HCT116 (cell line): Measurements from ENCODE around the gene OR51E1. TPM values are rescaled to one million over a fixed set of nuclear protein-coding genes. Genes with fewer than 3 reads are reported as not detected.

Source experiments
- ATAC-seq: fragments of 200-7000 bp; cut with Tn5 transposase; 2 replicates; pipeline ENCODE4 v1.9.1; 2020; ENCODE audit warnings: mild to moderate bottlenecking, moderate library complexity
- BruUV-seq: library from RNA; stranded (reverse); fragments of 400-500 nt; replicated peaks from 2 replicates; lab custom pipeline; 2021; lab: Mats Ljungman, UMichigan
- CTCF ChIA-PET: fragments of 300-600 bp; sonication (Branson Sonifier 250); formaldehyde crosslinking; loops from one replicate; lab custom pipeline; 2021; ENCODE audit warnings: antibody characterized with exemption; lab: Charles Lee
- POLR2A ChIA-PET: fragments of 300-600, 350-600 bp; sonication (Branson Sonifier 250); formaldehyde crosslinking; loops from one replicate; lab custom pipeline; 2021; ENCODE audit warnings: antibody characterized with exemption; lab: Charles Lee
- RAD21 ChIA-PET, 2 experiments: fragments of 300-600 bp; sonication (Branson Sonifier 250); formaldehyde crosslinking; loops; one replicate each; lab custom pipeline; 2023; ENCODE audit warnings: low total read pairs in 2 of 2; ENCODE audit not compliant: uncharacterized antibody in 2 of 2, unreplicated experiment in 2 of 2, low non-redundant PET in 1 of 2; lab: Charles Lee
- DNase-seq: peaks from one replicate; pipeline ENCODE4 v3.0.0-alpha.2; 2010; ENCODE audit warnings: low read depth, low spot score
- H2AFZ ChIP-seq: fragments of 200-600 bp; shearing (Covaris generic), sonication (generic); 2 replicates; pipeline ENCODE4 v1.6.1; 2017; ENCODE audit warnings: low read depth, mixed run types, mixed read lengths, antibody characterized with exemption, low read length; ENCODE audit not compliant: poor library complexity, severe bottlenecking
- H3K27ac ChIP-seq: 2 replicates; pipeline ENCODE4 v1.5.1; 2012; ENCODE audit warnings: low read depth, low read length
- H3K27me3 ChIP-seq: fragments of 200-600 bp; sonication (generic); 2 replicates; pipeline ENCODE4 v1.6.1; 2016; ENCODE audit warnings: mixed run types, low read length, mixed read lengths; ENCODE audit not compliant: insufficient read depth
- H3K36me3 ChIP-seq, 2 experiments: fragments of 200-500 bp in 1 of 2; fragments of 200-600 bp in 1 of 2; sonication (Bioruptor generic) in 1 of 2; sonication (generic) in 1 of 2; 2 replicates each; pipeline versions ENCODE4 v1.5.1 to v1.6.1; 2014 to 2016; ENCODE audit warnings: low read length in 2 of 2, inconsistent platforms in 1 of 2, mixed read lengths in 1 of 2, mixed run types in 1 of 2; ENCODE audit not compliant: insufficient read depth in 2 of 2, control insufficient read depth in 1 of 2
- H3K4me1 ChIP-seq, 2 experiments: fragments of 200-600 bp in 1 of 2; sonication (generic) in 1 of 2; 2 replicates each; pipeline versions ENCODE4 v1.5.1 to v1.6.1; 2012 to 2017; ENCODE audit warnings: low read length in 2 of 2, inconsistent platforms in 1 of 2, mild to moderate bottlenecking in 1 of 2, mixed read lengths in 1 of 2, mixed run types in 1 of 2, moderate library complexity in 1 of 2; ENCODE audit not compliant: insufficient read depth in 2 of 2, control insufficient read depth in 1 of 2
- H3K4me2 ChIP-seq: fragments of 200-600 bp; sonication (generic); 2 replicates; pipeline ENCODE4 v1.6.1; 2017; ENCODE audit warnings: mixed run types, low read length, mixed read lengths
- H3K4me3 ChIP-seq, 2 experiments: fragments of 200-600 bp in 1 of 2; sonication (generic) in 1 of 2; replicated peaks in 1 of 2; 2 replicates each; pipeline ENCODE4 v1.5.1; 2011 to 2016; ENCODE audit warnings: low read length in 2 of 2, control low read depth in 1 of 2, low read depth in 1 of 2, mild to moderate bottlenecking in 1 of 2, mixed read lengths in 1 of 2, mixed run types in 1 of 2
- H3K79me2 ChIP-seq: fragments of 200-600 bp; sonication (generic); 2 replicates; pipeline ENCODE4 v1.6.1; 2017; ENCODE audit warnings: mild to moderate bottlenecking, mixed run types, low read length, moderate library complexity, mixed read lengths; ENCODE audit not compliant: insufficient read depth
- H3K9ac ChIP-seq: fragments of 200-600 bp; sonication (generic); 2 replicates; pipeline ENCODE4 v1.6.1; 2016; ENCODE audit warnings: low read length, mixed read lengths
- H3K9me2 ChIP-seq: fragments of 200-600 bp; sonication (generic), shearing (Covaris generic); 2 replicates; pipeline ENCODE4 v1.6.1; 2017; ENCODE audit warnings: mixed run types, mild to moderate bottlenecking, moderate library complexity; ENCODE audit not compliant: insufficient read depth
- H3K9me3 ChIP-seq, 2 experiments: fragments of 200-500 bp in 1 of 2; fragments of 200-600 bp in 1 of 2; sonication (Bioruptor generic) in 1 of 2; sonication (generic) in 1 of 2; 2 replicates each; pipeline ENCODE4 v1.6.1; 2014 to 2017; ENCODE audit warnings: low read length in 2 of 2, mixed read lengths in 2 of 2, inconsistent platforms in 1 of 2, low read depth in 1 of 2, mild to moderate bottlenecking in 1 of 2, mixed run types in 1 of 2, moderate library complexity in 1 of 2; ENCODE audit not compliant: control insufficient read depth in 1 of 2, insufficient read depth in 1 of 2
- H4K20me1 ChIP-seq: fragments of 200-600 bp; sonication (generic), shearing (Covaris generic); 2 replicates; pipeline ENCODE4 v1.6.1; 2017; ENCODE audit warnings: mixed run types, mild to moderate bottlenecking, moderate library complexity; ENCODE audit not compliant: insufficient read depth
- CBX3 ChIP-seq: IDR thresholded peaks from 2 replicates; pipeline ENCODE4 v1.6.1; 2012; ENCODE audit warnings: low read depth
- CEBPB ChIP-seq: IDR thresholded peaks from 2 replicates; pipeline ENCODE4 v1.6.1; 2012; ENCODE audit warnings: low read depth
- EGR1 ChIP-seq: IDR thresholded peaks from 2 replicates; pipeline ENCODE4 v1.6.1; 2012; ENCODE audit warnings: low read depth
- ELF1 ChIP-seq: IDR thresholded peaks from 2 replicates; pipeline ENCODE4 v1.6.1; 2012; ENCODE audit warnings: low read depth, borderline replicate concordance
- EZH2 ChIP-seq: fragments of 200-600 bp; sonication (generic); IDR thresholded peaks from 2 replicates; pipeline ENCODE4 v1.6.1; 2017; ENCODE audit warnings: antibody characterized with exemption, mixed run types
- EZH2phosphoT487 ChIP-seq: fragments of 200-600 bp; IDR thresholded peaks from 2 replicates; pipeline ENCODE4 v1.6.1; 2018; ENCODE audit warnings: antibody characterized with exemption, borderline replicate concordance
- FOSL1 ChIP-seq: IDR thresholded peaks from 2 replicates; pipeline ENCODE4 v1.6.1; 2012; ENCODE audit warnings: low read depth
- POLR2AphosphoS5 ChIP-seq: IDR thresholded peaks from 2 replicates; pipeline ENCODE4 v1.6.1; 2011; ENCODE audit warnings: mild to moderate bottlenecking, low read depth, low read length, moderate library complexity
- RAD21 ChIP-seq: IDR thresholded peaks from 2 replicates; pipeline ENCODE4 v1.6.1; 2012; ENCODE audit warnings: low read depth, mild to moderate bottlenecking
- SIN3A ChIP-seq: IDR thresholded peaks from 2 replicates; pipeline ENCODE4 v1.6.1; 2012; ENCODE audit warnings: low read depth
- SP1 ChIP-seq: IDR thresholded peaks from 2 replicates; pipeline ENCODE4 v1.6.1; 2012; ENCODE audit warnings: low read depth
- SRF ChIP-seq: IDR thresholded peaks from 2 replicates; pipeline ENCODE4 v1.6.1; 2012; ENCODE audit warnings: low read depth
- YY1 ChIP-seq: IDR thresholded peaks from 2 replicates; pipeline ENCODE4 v1.6.1; 2011; ENCODE audit warnings: low read length, low read depth, moderate library complexity, mild to moderate bottlenecking; ENCODE audit not compliant: insufficient replicate concordance; ENCODE audit errors: extremely low read depth
- ZFX ChIP-seq: fragments of 450-650 bp; IDR thresholded peaks from 2 replicates; pipeline ENCODE4 v1.6.1; 2017
- ZNF274 ChIP-seq: fragments of 200-500 bp; sonication (Bioruptor generic); IDR thresholded peaks from 2 replicates; pipeline ENCODE4 v1.6.1; 2014; ENCODE audit warnings: mild to moderate bottlenecking, low read depth, low read length, inconsistent platforms
- intact Hi-C: fragments of 100-400 bp; cut with micrococcal nuclease; formaldehyde crosslinking; loops from 2 replicates; pipeline ENCODE4 v1.10.0; 2022
- total RNA-seq: library from RNA; stranded (reverse); gene quantifications from one replicate; pipeline ENCODE4 v1.2.1, GENCODE V29; 2021; ENCODE audit not compliant: unreplicated experiment
- TF ChIP-seq, protein P1 (sequence below), 3 experiments: fragments of 200-600 bp in 1 of 3; sonication (generic) in 1 of 3; IDR thresholded peaks in 2 of 3; conservative IDR thresholded peaks in 1 of 3; 2 replicates each; pipeline ENCODE4 v1.5.1; 2012 to 2017; ENCODE audit warnings: low read depth in 2 of 3, low read length in 2 of 3, antibody characterized with exemption in 1 of 3, borderline replicate concordance in 1 of 3, control low read depth in 1 of 3, mild to moderate bottlenecking in 1 of 3, mixed read lengths in 1 of 3, mixed run types in 1 of 3, moderate library complexity in 1 of 3; ENCODE audit not compliant: insufficient read depth in 1 of 3
- TF ChIP-seq, protein P2 (sequence below): IDR thresholded peaks from 2 replicates; pipeline ENCODE4 v1.6.1; 2012
- TF ChIP-seq, protein P3 (sequence below): IDR thresholded peaks from 2 replicates; pipeline ENCODE4 v1.6.1; 2012; ENCODE audit warnings: low read depth
- TF ChIP-seq, protein P4 (sequence below): IDR thresholded peaks from 2 replicates; pipeline ENCODE4 v1.6.1; 2011; ENCODE audit warnings: mild to moderate bottlenecking, low read length, moderate library complexity; ENCODE audit not compliant: insufficient replicate concordance; ENCODE audit errors: extremely low read depth
- TF ChIP-seq, protein P5 (sequence below): IDR thresholded peaks from 2 replicates; pipeline ENCODE4 v1.6.1; 2012

The OR51E1 gene
- total RNA-seq, 1 experiment from 2014 or later: not detected

DNA sequence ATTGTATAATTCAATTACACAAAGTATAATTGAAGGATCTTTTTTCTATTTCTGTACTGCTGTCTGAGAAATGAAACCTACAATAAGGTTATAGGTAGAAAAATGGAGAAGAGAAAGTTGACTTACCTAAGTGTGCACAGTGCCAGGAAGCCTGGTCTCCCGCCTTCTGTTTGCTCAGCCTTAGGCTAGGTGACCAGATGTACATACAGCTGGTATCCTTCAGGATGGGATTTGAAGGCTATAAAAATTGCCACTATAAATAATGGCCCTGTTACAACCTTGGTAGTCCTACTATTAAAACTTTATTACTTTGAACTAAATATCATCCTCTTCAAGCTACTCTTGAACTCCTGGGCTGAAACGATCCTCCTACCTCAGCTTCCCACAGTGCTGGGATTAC, 34.2 kb downstream of the OR51E1 start:
- BruUV-seq: no TSS peak
- ChIA-PET CTCF (no interaction called here), POLR2A (no interaction called here)
- intact Hi-C loops: no loop called here
- Histone ChIP-seq H3K27me3 (peaks cover 20% of the 10 kb centered on the region; the same call in 1 of the 2 replicates), H3K9ac (no peak overlapping the region), H3K9me2 (no peaks in the 10 kb centered on the region), H4K20me1 (no peaks in the 10 kb centered on the region), H3K4me3 (no peak overlapping the region), H3K79me2 (no peaks in the 10 kb centered on the region), H3K27ac (no peak overlapping the region)
- no peak for DNase-seq
- TF ChIP-seq EGR1: no peak
- TF ChIP-seq SP1: no peak
- TF ChIP-seq EZH2: no peak
- TF ChIP-seq, protein P1, sequence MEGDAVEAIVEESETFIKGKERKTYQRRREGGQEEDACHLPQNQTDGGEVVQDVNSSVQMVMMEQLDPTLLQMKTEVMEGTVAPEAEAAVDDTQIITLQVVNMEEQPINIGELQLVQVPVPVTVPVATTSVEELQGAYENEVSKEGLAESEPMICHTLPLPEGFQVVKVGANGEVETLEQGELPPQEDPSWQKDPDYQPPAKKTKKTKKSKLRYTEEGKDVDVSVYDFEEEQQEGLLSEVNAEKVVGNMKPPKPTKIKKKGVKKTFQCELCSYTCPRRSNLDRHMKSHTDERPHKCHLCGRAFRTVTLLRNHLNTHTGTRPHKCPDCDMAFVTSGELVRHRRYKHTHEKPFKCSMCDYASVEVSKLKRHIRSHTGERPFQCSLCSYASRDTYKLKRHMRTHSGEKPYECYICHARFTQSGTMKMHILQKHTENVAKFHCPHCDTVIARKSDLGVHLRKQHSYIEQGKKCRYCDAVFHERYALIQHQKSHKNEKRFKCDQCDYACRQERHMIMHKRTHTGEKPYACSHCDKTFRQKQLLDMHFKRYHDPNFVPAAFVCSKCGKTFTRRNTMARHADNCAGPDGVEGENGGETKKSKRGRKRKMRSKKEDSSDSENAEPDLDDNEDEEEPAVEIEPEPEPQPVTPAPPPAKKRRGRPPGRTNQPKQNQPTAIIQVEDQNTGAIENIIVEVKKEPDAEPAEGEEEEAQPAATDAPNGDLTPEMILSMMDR (IDR thresholded peaks at IDR 0.05 in 2 of 3, conservative IDR thresholded peaks at IDR 0.05 in 1 of 3; ENCODE audit: borderline replicate concordance in 1 of 3, insufficient read depth in 1 of 3, low read depth in 2 of 3, low read length in 2 of 3): no peak
- TF ChIP-seq, protein P2, sequence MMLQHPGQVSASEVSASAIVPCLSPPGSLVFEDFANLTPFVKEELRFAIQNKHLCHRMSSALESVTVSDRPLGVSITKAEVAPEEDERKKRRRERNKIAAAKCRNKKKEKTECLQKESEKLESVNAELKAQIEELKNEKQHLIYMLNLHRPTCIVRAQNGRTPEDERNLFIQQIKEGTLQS: no peak
- no peak for TF ChIP-seq CBX3
- TF ChIP-seq, protein P3, sequence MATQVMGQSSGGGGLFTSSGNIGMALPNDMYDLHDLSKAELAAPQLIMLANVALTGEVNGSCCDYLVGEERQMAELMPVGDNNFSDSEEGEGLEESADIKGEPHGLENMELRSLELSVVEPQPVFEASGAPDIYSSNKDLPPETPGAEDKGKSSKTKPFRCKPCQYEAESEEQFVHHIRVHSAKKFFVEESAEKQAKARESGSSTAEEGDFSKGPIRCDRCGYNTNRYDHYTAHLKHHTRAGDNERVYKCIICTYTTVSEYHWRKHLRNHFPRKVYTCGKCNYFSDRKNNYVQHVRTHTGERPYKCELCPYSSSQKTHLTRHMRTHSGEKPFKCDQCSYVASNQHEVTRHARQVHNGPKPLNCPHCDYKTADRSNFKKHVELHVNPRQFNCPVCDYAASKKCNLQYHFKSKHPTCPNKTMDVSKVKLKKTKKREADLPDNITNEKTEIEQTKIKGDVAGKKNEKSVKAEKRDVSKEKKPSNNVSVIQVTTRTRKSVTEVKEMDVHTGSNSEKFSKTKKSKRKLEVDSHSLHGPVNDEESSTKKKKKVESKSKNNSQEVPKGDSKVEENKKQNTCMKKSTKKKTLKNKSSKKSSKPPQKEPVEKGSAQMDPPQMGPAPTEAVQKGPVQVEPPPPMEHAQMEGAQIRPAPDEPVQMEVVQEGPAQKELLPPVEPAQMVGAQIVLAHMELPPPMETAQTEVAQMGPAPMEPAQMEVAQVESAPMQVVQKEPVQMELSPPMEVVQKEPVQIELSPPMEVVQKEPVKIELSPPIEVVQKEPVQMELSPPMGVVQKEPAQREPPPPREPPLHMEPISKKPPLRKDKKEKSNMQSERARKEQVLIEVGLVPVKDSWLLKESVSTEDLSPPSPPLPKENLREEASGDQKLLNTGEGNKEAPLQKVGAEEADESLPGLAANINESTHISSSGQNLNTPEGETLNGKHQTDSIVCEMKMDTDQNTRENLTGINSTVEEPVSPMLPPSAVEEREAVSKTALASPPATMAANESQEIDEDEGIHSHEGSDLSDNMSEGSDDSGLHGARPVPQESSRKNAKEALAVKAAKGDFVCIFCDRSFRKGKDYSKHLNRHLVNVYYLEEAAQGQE: no peak
- no peak for TF ChIP-seq SIN3A
- TF ChIP-seq FOSL1: no peak
- TF ChIP-seq, protein P4, sequence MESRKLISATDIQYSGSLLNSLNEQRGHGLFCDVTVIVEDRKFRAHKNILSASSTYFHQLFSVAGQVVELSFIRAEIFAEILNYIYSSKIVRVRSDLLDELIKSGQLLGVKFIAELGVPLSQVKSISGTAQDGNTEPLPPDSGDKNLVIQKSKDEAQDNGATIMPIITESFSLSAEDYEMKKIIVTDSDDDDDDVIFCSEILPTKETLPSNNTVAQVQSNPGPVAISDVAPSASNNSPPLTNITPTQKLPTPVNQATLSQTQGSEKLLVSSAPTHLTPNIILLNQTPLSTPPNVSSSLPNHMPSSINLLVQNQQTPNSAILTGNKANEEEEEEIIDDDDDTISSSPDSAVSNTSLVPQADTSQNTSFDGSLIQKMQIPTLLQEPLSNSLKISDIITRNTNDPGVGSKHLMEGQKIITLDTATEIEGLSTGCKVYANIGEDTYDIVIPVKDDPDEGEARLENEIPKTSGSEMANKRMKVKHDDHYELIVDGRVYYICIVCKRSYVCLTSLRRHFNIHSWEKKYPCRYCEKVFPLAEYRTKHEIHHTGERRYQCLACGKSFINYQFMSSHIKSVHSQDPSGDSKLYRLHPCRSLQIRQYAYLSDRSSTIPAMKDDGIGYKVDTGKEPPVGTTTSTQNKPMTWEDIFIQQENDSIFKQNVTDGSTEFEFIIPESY: no peak
- TF ChIP-seq CEBPB: no peak
- TF ChIP-seq POLR2AphosphoS5: no peak
- TF ChIP-seq YY1: no peak
- TF ChIP-seq ZFX: no peak
- TF ChIP-seq SRF: no peak
- TF ChIP-seq RAD21: no peak
- TF ChIP-seq, protein P5, sequence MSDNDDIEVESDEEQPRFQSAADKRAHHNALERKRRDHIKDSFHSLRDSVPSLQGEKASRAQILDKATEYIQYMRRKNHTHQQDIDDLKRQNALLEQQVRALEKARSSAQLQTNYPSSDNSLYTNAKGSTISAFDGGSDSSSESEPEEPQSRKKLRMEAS: no peak
- TF ChIP-seq ZNF274: no peak
- no peak for TF ChIP-seq EZH2phosphoT487
- TF ChIP-seq ELF1: no peak
- TF ChIP-seq, all 23 proteins: peak for 0
- no peak for ATAC-seq
- no peak overlapping the region for H2AFZ ChIP-seq
- H3K9me3 ChIP-seq: no peaks in the 10 kb centered on the region
- no peaks in the 10 kb centered on the region for H3K4me1 ChIP-seq
- no peak overlapping the region for H3K4me2 ChIP-seq
- no peaks in the 10 kb centered on the region for H3K36me3 ChIP-seq
- RAD21 ChIA-PET: no interaction called here
